Measurements from ENCODE around the gene PFN3. TPM values are rescaled to one million over a fixed set of nuclear protein-coding genes. Genes with fewer than 3 reads are reported as not detected.

The PFN3 gene
- total RNA-seq, 2 donors from 2014 or later: not detected

DNA sequence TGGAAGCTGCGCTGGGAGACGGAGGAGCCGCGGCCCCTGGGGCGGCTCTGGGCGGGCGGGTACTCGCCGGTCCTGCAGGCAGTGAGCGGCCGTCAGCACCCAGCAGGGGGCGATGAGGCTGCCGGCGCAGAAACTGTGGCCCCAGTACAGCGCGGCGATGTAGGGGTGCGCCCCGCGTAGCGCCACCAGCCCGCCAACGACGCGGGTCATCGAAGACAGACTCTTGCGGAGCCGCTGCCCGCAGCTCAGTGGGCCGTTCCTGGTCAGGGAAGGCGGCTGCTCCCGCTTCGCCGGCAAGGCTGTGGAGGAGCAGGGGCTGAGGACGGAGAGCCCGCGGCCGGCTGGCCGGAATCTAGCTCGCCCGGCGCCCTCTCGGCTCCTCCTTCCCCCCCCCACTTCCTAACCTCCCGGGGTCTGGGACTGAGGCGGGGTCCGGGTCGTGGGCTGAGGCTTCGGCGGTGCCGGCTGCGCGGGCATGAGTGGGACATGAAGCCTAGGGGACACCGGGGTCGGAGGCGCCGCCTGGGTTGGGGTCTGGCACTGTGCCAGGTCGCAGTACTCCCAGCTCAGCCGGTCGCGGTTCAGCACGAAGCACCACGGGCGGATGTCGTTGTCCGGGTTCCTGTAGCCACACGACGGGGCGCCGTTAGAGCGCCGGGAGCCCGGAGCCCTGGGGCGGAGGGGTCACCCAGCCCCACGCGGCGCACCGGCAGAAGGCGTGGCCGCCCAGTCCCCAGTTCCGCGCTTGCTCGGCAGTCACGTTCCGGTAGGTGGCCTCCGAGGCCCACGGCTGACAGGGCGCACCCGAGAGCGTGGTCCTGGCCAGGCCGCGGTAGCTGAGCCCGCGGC is 3.6 kb upstream of the PFN3 start:
- Histone ChIP-seq H3K4me1 (ENCODE audit: control insufficient read depth in 1 of 2, low read depth in 2 of 2) (peaks cover 17 to 38% of the 10 kb centered on the region in 2 donors), H3K9me3 (no peaks in the 10 kb centered on the region), H3K36me3 (no peaks in the 10 kb centered on the region), H3K27ac (peak overlapping the region in 1 of 2 donors; percentile 4), H3K27me3 (replicated peaks; ENCODE audit: insufficient read depth) (peaks cover 32% of the 10 kb centered on the region), H3K4me3 (peak overlapping the region; percentile 81)
- peak; percentile 53 for ATAC-seq (ENCODE audit: insufficient number of reproducible peaks, low FRiP score, low read depth)
- TF ChIP-seq, protein P1, sequence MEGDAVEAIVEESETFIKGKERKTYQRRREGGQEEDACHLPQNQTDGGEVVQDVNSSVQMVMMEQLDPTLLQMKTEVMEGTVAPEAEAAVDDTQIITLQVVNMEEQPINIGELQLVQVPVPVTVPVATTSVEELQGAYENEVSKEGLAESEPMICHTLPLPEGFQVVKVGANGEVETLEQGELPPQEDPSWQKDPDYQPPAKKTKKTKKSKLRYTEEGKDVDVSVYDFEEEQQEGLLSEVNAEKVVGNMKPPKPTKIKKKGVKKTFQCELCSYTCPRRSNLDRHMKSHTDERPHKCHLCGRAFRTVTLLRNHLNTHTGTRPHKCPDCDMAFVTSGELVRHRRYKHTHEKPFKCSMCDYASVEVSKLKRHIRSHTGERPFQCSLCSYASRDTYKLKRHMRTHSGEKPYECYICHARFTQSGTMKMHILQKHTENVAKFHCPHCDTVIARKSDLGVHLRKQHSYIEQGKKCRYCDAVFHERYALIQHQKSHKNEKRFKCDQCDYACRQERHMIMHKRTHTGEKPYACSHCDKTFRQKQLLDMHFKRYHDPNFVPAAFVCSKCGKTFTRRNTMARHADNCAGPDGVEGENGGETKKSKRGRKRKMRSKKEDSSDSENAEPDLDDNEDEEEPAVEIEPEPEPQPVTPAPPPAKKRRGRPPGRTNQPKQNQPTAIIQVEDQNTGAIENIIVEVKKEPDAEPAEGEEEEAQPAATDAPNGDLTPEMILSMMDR (IDR thresholded peaks at IDR 0.05): peak; percentile 67
- peak; percentile 52 for DNase-seq (ENCODE audit: low spot score)

DNA sequence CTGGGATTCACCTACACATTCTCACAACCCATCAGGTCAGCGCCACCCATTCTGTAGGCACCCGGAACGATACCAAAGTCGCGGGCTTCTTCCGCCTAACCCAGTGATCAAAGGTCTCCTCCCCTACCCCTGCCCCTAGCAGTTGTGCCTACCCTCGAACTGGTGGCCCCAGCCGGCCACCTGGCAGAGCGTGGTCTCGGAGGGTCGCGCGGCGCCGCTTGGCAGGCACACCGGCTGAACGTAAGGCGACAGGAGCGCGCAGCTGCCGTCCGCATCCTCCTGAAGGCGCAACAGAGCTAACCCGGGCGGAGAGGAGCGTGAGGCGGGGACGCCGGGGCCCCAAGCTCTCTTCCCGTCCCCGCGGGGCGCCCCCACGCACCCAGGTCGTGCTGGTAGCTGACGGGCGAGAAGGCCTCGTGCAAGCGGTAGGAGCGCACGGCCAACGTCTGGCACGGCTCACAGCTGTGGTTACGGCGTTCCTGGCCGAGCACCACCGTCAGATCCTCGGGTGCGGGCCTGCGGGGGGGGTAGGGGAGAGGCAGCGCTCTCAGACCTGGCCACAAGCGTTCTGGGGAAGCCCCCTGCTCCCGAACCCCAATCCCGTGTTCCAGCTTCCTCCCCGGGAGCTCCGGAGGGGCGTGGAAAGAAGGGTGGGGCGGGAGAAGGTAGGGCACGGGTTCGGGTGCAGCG is 2.8 kb upstream of the PFN3 start:
- TF ChIP-seq, protein P1 (IDR thresholded peaks at IDR 0.05): no peak
- no peak for ATAC-seq (ENCODE audit: insufficient number of reproducible peaks, low FRiP score, low read depth)
- H3K27me3 ChIP-seq (replicated peaks; ENCODE audit: insufficient read depth): peaks cover 32% of the 10 kb centered on the region
- H3K27ac ChIP-seq: peak overlapping the region in 1 of 2 donors; percentile 4
- H3K36me3 ChIP-seq: no peaks in the 10 kb centered on the region
- H3K9me3 ChIP-seq: no peaks in the 10 kb centered on the region
- peaks cover 17 to 38% of the 10 kb centered on the region in 2 donors for H3K4me1 ChIP-seq (ENCODE audit: control insufficient read depth in 1 of 2, low read depth in 2 of 2)
- DNase-seq (ENCODE audit: low spot score): no peak
- peak overlapping the region; percentile 81 for H3K4me3 ChIP-seq

DNA sequence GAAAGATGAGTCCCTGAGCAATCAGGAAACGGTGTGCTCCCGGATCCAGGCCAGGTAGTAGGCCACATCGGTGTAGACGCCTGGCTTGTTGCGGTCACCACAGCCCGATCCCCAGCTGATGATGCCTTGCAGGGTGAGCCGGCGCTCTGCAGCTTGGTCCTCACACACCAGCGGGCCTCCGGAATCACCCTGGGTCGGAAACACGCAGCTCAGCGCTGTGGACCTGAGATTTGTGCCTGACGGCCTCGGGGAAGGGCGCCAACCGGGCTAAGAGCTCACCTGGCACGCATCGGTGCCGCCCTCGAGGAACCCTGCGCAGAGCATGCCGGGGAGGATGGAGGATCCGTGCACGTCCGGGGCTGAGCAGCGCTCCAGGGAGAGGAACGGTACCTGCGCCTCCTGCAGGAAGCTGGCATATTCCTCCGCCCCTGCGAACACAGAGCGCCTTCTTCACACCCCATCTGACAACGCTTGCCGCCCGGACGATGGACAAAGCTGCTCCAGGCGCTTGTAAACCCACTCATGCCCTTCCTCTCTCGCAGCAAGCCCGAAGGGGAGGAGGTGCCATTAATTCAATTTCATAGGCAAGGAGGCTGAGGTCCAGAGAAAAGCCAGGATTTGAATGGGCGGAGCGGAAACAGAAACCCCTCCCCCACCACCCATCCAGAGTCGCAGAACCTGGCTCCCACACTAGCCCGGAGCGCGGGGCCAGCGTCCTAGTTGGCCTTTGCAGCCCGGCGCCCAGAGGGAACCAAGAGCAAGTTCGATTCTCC is 2.0 kb upstream of the PFN3 start:
- ATAC-seq (ENCODE audit: insufficient number of reproducible peaks, low FRiP score, low read depth) (no peak), DNase-seq (ENCODE audit: low spot score) (no peak)
- Histone ChIP-seq H3K36me3 (no peaks in the 10 kb centered on the region), H3K4me3 (peak overlapping the region; percentile 81), H3K27me3 (replicated peaks; ENCODE audit: insufficient read depth) (peaks cover 32% of the 10 kb centered on the region), H3K9me3 (no peaks in the 10 kb centered on the region), H3K27ac (no peak overlapping the region), H3K4me1 (ENCODE audit: control insufficient read depth in 1 of 2, low read depth in 2 of 2) (peaks cover 17 to 38% of the 10 kb centered on the region in 2 donors)
- TF ChIP-seq, protein P1 (IDR thresholded peaks at IDR 0.05): peak; percentile 16

DNA sequence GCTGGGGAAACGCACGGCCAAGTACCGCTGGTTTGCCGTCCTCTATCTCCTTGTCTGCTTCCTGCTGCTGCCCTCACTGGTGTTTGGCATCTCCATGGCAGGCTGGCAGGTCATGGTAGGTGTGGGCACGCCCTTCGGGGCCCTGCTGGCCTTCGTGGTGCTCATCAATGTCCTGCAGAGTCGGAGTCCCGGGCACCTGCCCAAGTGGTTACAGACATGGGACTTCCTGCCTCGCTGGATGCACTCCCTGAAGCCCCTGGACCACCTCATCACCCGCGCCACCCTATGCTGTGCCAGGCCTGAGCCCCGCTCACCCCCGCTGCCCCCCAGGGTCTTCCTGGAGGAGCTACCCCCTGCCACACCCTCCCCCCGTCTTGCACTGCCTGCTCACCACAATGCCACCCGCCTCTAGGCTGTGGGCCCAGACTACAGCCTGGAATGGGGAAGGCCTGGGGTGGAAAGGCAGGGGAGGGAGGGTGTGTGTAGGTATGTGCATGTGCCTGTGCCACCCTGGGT is 2.5 kb downstream of the PFN3 start:
- no peak overlapping the region for H3K4me3 ChIP-seq
- TF ChIP-seq, protein P1 (IDR thresholded peaks at IDR 0.05): no peak
- DNase-seq (ENCODE audit: low spot score) (no peak), ATAC-seq (ENCODE audit: insufficient number of reproducible peaks, low FRiP score, low read depth) (no peak)
- no peaks in the 10 kb centered on the region for H3K9me3 ChIP-seq
- no peak overlapping the region for H3K27ac ChIP-seq
- no peaks in the 10 kb centered on the region for H3K36me3 ChIP-seq
- H3K4me1 ChIP-seq (ENCODE audit: control insufficient read depth in 1 of 2, low read depth in 2 of 2): peaks cover 6 to 20% of the 10 kb centered on the region in 2 donors
- H3K27me3 ChIP-seq (replicated peaks; ENCODE audit: insufficient read depth): peaks cover 32% of the 10 kb centered on the region
